Fibroblast of lung (primary cell): Measurements from ENCODE around the gene CKLF.

ENCODE experiments used
- EZH2 ChIP-seq: IDR thresholded peaks from 2 replicates; pipeline ENCODE4 v1.5.1; 2012; ENCODE audit warnings: low read length, control low read depth, mild to moderate bottlenecking; ENCODE audit errors: missing control alignments
- TF ChIP-seq, protein P1 (sequence below), 2 donors: IDR thresholded peaks in 1 of 2; conservative IDR thresholded peaks in 1 of 2; 1 replicate in 1 of 2; 2 replicates in 1 of 2; pipeline ENCODE4 v1.5.1; 2011 to 2012; ENCODE audit warnings: low read length in 2 of 2, control low read depth in 1 of 2, inconsistent platforms in 1 of 2, low read depth in 1 of 2, mild to moderate bottlenecking in 1 of 2

DNA sequence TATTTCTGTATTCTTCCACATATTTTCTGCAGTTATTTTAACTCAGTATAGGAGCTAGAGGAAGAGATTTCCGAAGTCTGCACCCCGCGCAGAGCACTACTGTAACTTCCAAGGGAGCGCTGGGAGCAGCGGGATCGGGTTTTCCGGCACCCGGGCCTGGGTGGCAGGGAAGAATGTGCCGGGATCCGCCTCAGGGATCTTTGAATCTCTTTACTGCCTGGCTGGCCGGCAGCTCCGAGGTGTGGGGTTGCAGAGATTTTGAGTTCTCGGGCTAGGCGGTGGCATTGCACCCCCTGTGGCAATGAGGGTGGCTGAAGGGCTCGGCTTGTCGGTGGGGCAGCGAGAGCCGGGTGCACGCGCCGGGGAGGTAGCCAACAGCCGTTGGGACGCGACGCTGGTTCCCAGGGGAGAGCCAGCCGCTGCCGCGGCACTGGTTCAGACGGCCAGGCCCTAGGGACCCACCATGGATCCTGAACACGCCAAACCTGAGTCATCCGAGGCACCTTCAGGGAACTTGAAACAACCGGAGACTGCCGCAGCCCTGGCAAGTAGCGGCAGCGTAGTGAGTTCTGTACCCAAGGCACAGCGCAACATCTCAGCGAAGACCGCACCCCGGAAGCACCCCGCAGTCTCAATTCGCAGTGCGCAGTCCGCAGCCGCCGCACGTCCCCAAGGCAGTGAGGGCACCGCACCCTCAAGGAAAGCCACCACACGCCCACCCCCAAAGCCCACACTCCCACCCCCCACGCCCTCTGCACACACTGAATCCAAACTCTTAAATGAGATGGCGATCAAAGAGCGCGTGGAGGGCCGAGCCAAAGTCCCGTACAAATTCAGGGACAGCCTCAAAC lies 13.9 kb downstream of the CKLF start, which contains the start of gene CMTM1:
- TF ChIP-seq, protein P1, sequence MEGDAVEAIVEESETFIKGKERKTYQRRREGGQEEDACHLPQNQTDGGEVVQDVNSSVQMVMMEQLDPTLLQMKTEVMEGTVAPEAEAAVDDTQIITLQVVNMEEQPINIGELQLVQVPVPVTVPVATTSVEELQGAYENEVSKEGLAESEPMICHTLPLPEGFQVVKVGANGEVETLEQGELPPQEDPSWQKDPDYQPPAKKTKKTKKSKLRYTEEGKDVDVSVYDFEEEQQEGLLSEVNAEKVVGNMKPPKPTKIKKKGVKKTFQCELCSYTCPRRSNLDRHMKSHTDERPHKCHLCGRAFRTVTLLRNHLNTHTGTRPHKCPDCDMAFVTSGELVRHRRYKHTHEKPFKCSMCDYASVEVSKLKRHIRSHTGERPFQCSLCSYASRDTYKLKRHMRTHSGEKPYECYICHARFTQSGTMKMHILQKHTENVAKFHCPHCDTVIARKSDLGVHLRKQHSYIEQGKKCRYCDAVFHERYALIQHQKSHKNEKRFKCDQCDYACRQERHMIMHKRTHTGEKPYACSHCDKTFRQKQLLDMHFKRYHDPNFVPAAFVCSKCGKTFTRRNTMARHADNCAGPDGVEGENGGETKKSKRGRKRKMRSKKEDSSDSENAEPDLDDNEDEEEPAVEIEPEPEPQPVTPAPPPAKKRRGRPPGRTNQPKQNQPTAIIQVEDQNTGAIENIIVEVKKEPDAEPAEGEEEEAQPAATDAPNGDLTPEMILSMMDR (conservative IDR thresholded peaks at IDR 0.05 in 1 of 2, IDR thresholded peaks at IDR 0.05 in 1 of 2; ENCODE audit: low read depth in 1 of 2, low read length in 2 of 2) = no peak
- TF ChIP-seq EZH2 = no peak
